Measurements from ENCODE around the gene DDX41.

DNA sequence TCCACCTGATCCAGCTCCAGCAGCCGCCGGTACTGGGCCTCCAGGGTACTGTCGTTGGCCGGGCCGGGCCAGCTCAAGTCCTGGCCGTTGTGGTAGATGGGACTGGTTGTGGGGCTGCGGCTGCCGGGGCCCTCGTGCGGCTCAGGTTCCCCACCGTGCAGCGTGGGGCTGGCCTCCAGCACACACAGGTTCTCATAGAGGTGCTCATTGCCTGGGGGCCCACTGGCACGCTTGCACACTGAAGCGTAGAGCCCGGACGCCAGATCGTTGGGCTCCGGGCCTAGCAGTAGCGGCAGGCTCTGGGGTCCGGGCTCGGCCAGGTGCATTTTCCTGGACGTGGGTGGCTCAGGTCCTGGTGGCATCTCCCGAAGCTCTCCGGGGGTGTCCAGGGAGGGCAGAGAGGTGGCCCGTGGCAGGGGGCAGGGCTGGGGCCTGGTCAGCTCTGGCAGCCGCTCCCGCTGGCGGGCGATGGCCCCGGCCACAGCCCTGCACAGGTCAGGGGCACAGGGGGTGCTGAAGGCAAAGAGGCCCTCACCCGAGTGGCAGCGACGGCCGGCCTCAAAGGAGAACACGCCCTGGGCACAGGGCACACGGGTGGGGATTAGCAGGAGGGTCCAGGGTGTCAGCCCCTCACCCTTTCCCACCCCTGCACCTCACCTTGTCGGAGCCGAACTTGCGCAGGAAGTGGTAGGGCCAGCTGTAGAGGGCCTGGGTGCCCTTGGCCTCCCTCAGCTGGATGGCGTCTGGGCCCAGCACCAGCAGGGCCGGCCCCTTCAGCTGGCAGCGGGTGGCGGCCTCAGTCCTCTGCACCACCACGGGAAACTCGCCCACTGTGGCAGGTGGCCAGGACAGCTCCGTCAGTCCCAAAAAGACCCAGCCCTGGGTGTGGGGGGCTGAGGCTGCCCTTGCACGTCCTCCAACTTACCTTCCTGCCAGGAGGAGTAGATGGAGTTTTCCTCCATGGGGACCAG is 12.4 kb downstream of the DDX41 start:
- no peak for TF ChIP-seq EZH2 (IDR thresholded peaks at IDR 0.05; ENCODE audit: low read length, missing control alignments)
- TF ChIP-seq, protein P1, sequence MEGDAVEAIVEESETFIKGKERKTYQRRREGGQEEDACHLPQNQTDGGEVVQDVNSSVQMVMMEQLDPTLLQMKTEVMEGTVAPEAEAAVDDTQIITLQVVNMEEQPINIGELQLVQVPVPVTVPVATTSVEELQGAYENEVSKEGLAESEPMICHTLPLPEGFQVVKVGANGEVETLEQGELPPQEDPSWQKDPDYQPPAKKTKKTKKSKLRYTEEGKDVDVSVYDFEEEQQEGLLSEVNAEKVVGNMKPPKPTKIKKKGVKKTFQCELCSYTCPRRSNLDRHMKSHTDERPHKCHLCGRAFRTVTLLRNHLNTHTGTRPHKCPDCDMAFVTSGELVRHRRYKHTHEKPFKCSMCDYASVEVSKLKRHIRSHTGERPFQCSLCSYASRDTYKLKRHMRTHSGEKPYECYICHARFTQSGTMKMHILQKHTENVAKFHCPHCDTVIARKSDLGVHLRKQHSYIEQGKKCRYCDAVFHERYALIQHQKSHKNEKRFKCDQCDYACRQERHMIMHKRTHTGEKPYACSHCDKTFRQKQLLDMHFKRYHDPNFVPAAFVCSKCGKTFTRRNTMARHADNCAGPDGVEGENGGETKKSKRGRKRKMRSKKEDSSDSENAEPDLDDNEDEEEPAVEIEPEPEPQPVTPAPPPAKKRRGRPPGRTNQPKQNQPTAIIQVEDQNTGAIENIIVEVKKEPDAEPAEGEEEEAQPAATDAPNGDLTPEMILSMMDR (conservative IDR thresholded peaks at IDR 0.05 in 1 of 2, IDR thresholded peaks at IDR 0.05 in 1 of 2; ENCODE audit: low read depth in 1 of 2, low read length in 2 of 2), result no peak

All from fibroblast of lung (primary cell).